HG02973 (cell line): ENCODE data around the gene PLAAT1.

Source experiments
- ATAC-seq: cut with Tn5 transposase; IDR thresholded peaks from one replicate; pipeline ENCODE4 v1.9.1; 2021; ENCODE audit warnings: moderate library complexity; ENCODE audit not compliant: unreplicated experiment

PLAAT1 gene

GRCh38 chr3:193240850-193241706 is at the start of gene PLAAT1:
PLAAT1 (plus strand) TSS chr3:193241222; CDS start chr3:193255651, 14,429 bp downstream.
- ATAC-seq, result peak; percentile 76

GRCh38 chr3:193194371-193194770 is 46.7 kb upstream of the PLAAT1 start:
- ATAC-seq, result no peak

- ATAC-seq, result no peak
These were observed 44.3 kb upstream of the PLAAT1 start for GRCh38 chr3:193196746-193197145.

DNA sequence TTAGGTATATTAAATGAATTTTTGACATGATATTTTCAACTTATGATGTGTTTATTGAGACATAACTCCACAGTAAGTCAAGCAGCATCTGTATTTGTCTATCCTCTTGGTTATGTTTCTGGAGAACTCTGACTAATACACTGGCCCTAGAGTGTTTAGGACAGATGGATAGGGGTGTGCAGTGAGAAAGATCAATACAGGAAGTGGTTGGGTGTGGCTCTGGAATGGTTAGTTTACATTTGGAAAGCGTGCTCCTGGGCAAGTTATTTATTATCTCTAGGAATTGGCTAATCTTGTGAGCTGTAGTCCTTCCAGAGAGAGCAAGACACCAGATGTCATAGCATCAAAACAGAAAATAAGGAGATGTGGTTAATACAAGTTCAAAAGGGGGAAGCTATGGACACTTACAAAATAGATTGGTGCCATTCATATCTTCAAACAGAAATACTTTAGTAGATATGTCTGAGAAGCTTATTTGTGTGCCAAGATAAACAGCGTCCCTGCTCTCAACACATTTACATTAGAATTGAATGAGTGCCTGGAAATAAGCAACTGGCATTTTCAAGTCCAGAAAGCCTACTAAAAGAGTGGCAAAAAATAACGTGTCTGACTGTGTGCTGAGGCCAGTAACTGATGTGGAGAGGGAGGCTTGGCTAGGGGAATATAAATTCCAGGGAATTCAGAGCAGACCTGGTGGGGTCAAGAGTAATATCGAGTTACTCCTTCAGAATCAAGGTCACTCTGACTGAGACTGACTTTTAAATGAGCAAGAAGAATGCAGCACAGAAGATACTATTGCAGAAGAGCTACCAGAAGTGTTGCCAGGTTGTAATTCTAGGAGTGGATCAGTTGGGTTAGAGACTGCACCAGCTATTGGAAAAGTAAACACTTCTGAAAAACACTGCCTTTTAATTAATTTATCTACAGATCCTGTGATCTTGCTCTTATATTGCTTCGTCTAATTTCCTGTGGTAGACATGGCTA is 33.4 kb upstream of the PLAAT1 start:
- no peak for ATAC-seq

DNA sequence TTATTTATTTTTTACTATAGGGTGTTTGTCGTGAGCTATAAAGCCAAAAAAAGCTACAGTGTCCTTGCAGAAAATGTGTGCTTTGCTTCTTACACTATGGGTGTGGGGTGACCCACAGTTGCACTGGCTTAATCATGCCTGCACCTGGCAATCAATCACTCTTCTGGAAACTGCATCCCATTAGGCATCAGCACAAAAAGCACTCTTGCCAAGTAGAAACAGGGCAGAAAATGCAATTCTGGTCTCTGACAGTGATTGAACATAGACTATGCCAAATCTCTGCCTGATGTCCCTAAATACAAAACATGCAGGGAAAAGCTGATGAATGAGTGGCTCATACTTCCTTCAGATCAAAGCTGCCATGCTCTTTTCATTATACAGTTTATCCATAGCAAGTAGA is 30.4 kb upstream of the PLAAT1 start:
- no peak for ATAC-seq

GRCh38 chr3:193211173-193211572 is 29.8 kb upstream of the PLAAT1 start:
- ATAC-seq, result no peak

- no peak for ATAC-seq
These were observed 29.0 kb upstream of the PLAAT1 start for GRCh38 chr3:193211984-193212383.

DNA sequence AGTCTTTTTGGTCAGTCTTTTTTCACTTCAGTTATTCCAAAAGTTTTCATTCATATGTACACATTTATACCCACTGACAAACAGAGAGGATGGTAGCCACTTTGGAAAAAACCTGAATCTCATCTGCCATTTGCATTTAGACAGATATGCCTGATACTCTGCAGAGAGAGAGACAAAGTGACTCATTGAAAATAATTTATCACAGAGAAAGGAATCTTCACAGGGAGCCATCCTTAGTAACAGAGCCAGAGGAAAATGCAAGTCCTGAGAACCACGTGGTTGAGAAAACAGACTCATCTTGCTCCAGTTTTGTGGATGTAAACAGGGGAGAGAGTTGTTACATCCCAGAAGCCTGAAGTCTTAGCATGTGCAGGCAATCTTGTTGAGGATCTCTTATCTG is 28.2 kb upstream of the PLAAT1 start:
- no peak for ATAC-seq

DNA sequence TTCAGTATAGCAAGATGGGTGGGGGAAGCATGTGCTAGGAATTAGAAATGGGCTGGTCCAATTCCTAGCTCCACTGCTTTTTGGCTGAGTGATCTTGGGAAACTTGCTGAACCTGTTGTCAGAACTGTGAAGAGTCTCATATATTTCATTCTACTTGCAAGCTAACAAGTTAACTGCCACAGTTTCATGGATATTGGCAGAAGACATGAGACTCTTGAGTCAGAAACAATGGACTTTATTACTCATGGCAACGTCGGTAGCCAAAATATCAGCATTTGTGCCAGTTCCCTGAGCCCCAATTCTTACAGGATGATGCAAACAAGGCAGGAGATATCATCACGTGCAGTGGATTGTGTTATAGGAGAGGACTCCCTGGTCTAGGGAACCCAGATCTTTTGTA is 26.6 kb upstream of the PLAAT1 start:
- ATAC-seq, result no peak

- no peak for ATAC-seq
These were observed 15.5 kb upstream of the PLAAT1 start for GRCh38 chr3:193225302-193226125.

DNA sequence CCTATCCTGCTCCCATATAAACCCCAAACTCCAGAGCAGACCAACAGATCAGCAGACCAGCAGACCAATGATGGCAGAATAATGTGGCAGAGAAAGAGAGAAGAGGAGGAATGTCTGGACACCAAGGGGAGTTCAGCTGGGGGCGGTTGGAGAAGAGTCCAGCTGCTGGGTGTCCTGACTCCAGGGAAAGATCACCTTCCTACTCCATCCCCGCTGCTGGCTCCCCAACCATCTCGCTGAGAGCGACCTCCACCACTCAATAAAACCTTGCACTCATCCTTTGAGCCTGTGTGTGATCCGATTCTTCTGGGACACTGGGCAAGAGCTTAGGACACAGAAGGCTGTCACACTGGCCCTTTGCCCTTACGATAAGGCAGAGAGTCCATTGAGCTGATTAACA is 12.8 kb upstream of the PLAAT1 start:
- no peak for ATAC-seq

GRCh38 chr3:193229851-193230420 is 11.1 kb upstream of the PLAAT1 start:
- no peak for ATAC-seq

GRCh38 chr3:193230610-193231009 is 10.4 kb upstream of the PLAAT1 start:
- no peak for ATAC-seq

- no peak for ATAC-seq
These were observed 9.8 kb upstream of the PLAAT1 start for GRCh38 chr3:193231201-193231600.

- no peak for ATAC-seq
These were observed 4.4 kb upstream of the PLAAT1 start for GRCh38 chr3:193236599-193236998.

DNA sequence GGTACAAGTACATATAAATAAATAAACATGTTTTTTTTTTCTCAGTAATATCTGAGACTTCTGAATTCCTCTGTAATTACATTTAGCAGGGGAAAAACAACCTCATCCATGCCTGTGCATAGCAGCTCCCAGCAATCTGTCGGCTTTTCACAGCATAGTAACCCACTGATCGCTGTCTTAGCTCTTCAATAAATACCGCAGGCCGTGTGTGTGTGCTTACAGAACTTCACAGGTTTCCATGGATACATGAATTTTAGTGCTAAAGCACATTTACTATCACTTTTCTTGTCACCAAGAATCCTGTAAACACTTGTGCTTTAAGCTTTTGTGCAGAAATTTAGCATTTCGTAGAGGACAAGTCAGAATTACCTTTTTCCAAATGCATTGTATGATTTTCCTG is 4.0 kb upstream of the PLAAT1 start:
- ATAC-seq, result no peak

DNA sequence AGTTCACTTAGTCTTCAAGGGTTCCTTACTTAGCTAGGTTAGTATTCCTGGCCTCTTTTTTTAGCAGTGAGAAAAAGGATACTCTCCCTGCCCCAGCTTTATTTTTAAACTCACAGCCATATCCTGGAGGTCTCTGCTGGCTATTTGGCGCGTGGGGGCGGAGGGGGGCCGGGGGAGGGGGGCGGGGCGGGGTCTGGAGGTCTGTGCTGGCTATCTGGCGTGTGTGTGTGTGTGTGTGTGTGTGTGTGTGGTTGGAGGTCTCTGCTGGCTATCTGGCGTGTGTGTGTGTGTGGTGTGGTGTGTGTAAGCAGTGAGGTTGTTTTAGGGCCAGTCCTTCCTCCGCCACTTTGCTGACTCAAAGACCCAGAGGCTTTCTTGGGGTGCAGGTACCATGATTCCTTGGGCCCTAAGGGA is 579 bp upstream of the PLAAT1 start:
- no peak for ATAC-seq

DNA sequence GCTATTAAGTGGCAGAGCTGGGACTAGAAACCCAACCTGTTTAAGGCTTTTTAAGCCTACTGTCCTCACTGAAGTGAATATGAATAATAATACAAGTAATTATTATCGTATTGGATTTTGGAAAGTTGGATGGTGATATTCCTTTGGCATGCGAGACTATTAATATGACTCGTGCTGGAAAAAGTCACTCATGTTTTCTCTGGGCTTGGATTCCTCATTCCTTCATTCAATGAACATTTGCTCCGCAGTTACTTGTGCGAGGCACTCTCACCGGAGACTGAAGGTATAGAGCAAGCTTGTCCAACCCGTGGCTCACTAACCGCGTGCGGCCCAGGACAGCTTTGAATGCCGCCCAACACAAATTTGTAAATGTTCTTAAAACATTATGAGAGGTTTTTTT is 694 bp downstream of the PLAAT1 start:
- ATAC-seq, result no peak

- ATAC-seq, result no peak
These were observed 2.5 kb downstream of the PLAAT1 start for GRCh38 chr3:193243571-193243970.

DNA sequence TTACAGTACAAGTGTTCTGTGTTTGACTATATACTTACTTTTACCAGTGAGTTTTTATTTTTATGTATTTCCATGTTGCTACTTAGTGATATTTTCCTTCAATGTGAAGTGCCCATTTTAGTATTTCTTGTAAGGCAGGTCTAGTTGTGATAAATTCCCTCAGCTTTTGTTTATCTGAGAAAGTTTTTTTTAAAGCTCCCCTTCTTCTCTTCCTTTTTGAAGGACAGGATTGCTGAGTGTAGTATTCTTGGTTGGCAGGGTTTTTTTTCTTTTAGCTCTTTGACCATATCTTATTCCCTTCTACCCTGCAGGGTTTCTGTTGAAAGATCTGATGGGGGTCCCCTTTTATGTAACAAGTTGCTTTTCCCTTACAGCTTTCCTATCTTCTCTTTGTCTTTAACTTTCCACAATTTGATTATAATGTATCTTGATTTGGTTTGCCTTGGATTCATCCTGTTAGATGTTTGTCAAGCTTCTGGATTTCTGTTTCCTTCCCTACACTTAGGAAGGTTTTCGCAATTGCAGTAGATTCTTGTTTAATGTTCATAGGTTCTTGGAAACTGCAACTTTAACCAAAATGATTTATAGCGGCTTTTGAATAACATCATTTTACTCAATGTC is 7.9 kb downstream of the PLAAT1 start:
- ATAC-seq, result no peak
